ENCODE data around the gene PNMA6F.

The PNMA6F gene

GRCh38 chrX:153321381-153322124 lies at the start of gene PNMA6F:
Gene PNMA6F (minus strand): TSS chrX:153321767. CDS start chrX:153320674, 1,093 bp downstream.
- no peak for DNase-seq

DNA sequence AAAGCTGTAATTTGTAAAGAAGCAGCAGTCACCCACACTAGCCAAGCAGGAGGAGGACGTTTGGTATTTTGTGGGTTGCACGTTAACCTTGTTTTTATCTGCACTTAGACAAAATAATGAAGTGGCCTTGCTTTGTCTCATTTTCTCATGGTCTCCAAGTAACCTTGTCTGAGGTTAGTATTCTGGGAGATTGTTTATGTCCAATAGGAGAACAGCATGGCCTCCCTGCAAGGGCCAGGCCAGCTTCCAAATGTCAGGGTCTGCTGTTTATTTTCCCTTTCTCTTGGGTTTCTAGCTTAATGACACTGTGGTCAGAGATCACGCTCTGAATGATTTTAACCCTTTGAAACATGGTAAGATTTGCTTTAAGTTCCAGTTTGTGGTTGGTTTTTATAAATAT lies 49.7 kb upstream of the PNMA6F start:
- no peak for DNase-seq

- DNase-seq: no peak
Measured at GRCh38 chrX:153370293-153371055, 48.9 kb upstream of the PNMA6F start.

GRCh38 chrX:153366878-153367538 lies 45.4 kb upstream of the PNMA6F start:
- no peak for DNase-seq

DNA sequence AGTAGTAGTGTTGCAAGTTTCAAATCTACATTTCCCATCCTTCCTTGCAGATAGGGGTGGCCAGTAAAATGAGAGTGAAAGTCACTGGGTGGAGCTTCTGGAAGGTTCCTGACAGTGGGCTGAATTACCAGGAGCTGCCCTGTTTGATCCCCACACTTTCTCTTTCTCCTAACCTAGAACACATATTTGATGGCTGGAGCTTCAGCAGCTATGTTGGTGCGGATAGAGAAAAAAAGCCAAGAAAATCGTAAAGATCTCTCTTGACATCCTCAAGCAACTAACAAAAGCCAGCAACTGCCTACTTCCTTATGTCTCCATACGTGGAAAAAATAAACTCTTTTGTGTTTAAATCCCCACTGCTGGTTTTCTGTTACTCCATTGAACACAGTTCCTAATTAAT lies 44.6 kb upstream of the PNMA6F start:
- DNase-seq: no peak

DNA sequence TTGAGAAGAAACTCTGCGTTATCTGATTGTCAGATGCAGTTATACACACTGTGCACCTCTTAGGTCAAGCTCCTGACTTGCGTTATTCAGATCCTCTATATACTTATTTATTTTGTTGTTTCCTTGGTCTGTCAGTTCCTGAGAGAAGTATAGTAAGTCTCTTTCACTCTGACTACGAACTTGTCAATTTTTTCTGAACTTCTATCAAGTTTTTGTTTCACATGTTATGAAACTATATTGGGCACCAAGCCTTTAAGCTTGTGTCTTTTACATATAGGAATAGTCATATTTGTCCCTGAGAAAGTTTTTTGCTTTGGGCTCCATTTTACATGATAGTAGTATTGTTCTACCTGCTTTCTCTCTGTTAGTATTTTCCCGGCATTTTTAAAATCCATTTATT lies 44.1 kb upstream of the PNMA6F start:
- no peak for DNase-seq

GRCh38 chrX:153361781-153362397 lies 40.3 kb upstream of the PNMA6F start:
- no peak for DNase-seq

- DNase-seq: no peak
Measured at GRCh38 chrX:153357877-153358276, 36.3 kb upstream of the PNMA6F start.

DNA sequence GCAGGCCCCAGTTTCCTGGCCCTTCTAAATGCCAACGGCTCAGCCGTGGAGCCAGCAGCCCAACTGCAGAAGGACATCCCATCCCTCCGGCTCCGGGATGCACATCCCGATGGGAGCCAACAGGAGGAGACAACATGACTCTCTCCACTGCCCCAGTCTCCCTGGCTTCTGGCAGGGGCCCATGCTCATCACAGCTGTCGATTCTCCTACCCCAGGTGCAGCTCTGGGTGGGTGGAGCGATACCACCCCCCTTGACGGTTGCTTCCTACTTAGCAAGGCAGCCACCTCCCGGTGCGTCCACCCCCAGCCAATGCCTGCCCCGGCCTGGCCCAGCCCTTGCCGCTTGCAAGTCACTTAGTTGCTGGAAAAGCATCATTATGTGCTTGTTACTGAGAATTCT lies 31.8 kb upstream of the PNMA6F start:
- no peak for DNase-seq

- DNase-seq: no peak
Measured at GRCh38 chrX:153352858-153353257, 31.3 kb upstream of the PNMA6F start.

- DNase-seq: peak; percentile 21
Measured at GRCh38 chrX:153351981-153352380, 30.4 kb upstream of the PNMA6F start.

DNA sequence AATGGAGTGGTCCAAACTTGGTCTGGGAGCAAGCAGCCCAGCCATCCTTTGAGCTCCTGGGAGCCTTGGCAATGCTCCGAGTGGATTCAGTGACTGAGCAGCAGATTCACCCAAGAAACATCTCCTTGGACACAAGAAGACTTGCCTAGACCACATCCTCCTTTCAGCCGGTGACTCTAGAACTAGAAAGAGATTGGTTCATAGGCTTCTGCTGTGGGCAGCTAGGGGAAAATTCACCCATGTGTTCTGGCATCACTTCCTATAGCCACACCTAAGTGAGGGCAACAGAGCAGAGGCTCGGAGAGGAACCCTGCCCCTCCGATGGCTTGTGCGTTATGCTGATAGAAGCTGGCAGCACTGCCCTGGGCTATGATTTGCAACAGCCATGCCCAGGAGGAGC lies 28.4 kb upstream of the PNMA6F start:
- no peak for DNase-seq

DNA sequence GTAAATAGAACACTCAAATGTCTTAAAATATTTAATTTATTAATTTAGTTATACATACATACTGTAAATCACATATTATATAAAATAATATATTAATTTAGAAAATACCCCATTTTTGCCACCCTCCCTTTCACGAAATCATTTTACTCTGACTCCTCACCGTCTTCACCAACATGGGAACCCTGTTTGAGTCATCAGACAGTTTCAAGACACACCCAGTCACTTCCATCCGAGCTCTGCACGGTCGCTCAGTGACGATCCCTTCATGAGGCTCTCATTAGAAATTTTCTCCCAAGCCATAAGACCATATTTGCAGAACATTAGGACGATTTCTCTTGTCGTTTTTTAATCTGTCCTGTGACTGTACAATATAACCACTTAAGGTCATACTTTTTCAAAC lies 26.9 kb upstream of the PNMA6F start:
- no peak for DNase-seq

- DNase-seq: no peak
Measured at GRCh38 chrX:153347530-153347929, 26.0 kb upstream of the PNMA6F start.

DNA sequence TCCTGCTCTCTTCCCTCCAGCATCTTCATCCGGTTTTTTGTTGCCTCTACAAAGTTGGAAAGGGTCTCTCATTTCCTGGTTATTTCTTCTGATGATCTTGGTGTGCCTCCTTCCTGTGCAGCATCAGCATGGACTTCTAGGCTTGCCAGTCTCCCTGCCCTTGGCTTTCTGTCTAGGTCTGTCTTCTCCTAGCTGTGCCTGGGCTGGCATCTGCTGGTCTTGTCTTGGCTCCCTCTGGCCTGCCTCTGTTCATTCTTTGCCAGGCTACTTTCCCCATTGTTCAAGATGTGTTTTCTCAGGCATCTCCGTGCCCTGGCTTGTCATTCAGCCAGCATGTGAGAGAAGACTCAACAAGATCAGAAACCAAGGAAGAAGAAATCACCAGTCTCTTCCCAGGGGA lies 22.1 kb upstream of the PNMA6F start:
- DNase-seq: no peak

- no peak for DNase-seq
Measured at GRCh38 chrX:153342762-153343558, 21.4 kb upstream of the PNMA6F start.

DNA sequence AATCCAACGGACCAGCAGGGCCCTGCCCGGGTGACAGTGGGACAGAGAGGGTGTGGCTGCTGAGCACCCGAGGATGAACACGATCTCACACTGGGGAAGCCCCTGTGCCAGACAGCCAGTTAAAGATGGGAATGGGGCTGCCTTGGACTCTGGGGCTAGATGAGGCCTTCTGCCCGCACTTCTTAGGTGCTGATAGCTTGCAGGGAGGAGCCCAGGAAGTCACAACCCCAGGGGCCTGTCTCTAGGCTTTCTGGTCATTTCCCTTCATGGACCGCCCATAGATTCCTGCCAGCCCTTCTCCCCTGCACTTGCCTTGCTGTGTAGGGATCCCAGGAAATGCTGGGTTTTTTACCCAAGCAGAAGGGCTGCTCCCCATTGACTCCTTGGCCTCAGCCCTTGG lies 18.5 kb upstream of the PNMA6F start:
- DNase-seq: no peak

GRCh38 chrX:153339662-153340061 lies 18.1 kb upstream of the PNMA6F start:
- no peak for DNase-seq

- no peak for DNase-seq
Measured at GRCh38 chrX:153338836-153339235, 17.3 kb upstream of the PNMA6F start.

- no peak for DNase-seq
Measured at GRCh38 chrX:153336988-153337387, 15.4 kb upstream of the PNMA6F start.

DNA sequence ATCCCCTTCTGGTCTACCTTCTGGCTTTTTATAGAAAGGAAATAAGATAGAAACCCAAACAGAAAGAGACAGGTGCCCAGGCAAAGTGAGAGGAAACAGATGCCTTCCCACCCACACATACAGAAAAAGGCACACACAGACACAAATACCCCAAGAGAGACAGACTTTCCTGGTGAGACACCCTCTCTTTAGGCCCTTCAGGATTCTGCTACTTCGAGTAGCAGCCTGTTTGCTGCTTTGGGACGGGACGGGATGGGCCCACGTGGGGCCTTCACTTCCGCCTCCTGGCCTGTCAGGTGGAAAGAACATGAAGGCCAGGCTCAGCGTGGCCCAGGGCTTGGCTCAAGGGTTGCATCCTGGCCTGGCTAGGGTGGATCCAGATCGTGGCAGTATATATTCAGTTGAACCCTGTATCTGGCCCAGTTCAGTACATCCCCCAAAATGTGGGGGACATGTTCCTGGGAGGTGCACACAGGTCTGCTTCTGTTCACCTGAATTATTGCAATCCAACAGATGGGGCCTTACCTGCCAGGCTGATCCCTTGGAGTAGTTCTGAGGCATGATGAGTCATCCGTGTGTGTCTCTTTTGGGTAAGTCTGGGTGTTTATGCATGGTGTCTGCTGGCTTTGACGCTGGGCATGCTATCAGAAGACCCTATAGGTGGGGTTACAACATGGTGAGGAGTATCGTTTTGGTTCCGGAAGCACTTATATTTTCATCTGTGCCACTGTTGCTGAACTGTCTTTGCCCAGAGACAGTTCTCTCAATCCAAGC lies 14.7 kb upstream of the PNMA6F start:
- DNase-seq: no peak

Measured in NCI-H1105 treated with DMSO at 0.1 percent for 48 hours (cell line).